Stimulated activated CD8-positive, alpha-beta memory T cell treated with anti-CD3 and anti-CD28 coated beads, Interleukin-7, amount 100 ng/mL, for 24 hours (primary cell): ENCODE results near the gene MET.
"Not testable (repeated sequence)": the region's sequence is repeated elsewhere in the genome, so short reads cannot be mapped to it uniquely, and the experiment has no call there.

Source experiments
- DNase-seq: peaks from one replicate; pipeline ENCODE4 v3.0.0-alpha.2; 2020; ENCODE audit warnings: low read depth

Gene MET

GRCh38 chr7:116810267-116811116 lies 138.5 kb downstream of the MET start:
- no peak for DNase-seq

- DNase-seq = no peak
These were observed 139.8 kb downstream of the MET start for GRCh38 chr7:116811768-116812167.

- no peak for DNase-seq
These were observed 140.9 kb downstream of the MET start for GRCh38 chr7:116812860-116813259.

GRCh38 chr7:116813371-116813770 lies 141.4 kb downstream of the MET start:
- not testable (repeated sequence) for DNase-seq

GRCh38 chr7:116815041-116815440 lies 143.0 kb downstream of the MET start:
- DNase-seq = no peak

GRCh38 chr7:116820149-116820548 lies 148.2 kb downstream of the MET start:
- no peak for DNase-seq

- not testable (repeated sequence) for DNase-seq
These were observed 149.7 kb downstream of the MET start for GRCh38 chr7:116821647-116822046.

GRCh38 chr7:116824449-116824848 lies 152.5 kb downstream of the MET start:
- no peak for DNase-seq

GRCh38 chr7:116828281-116828680 lies 156.3 kb downstream of the MET start:
- no peak for DNase-seq

GRCh38 chr7:116829041-116829440 lies 157.0 kb downstream of the MET start:
- DNase-seq = no peak

GRCh38 chr7:116829493-116829892 lies 157.5 kb downstream of the MET start:
- DNase-seq = no peak

- DNase-seq = no peak
These were observed 160.7 kb downstream of the MET start for GRCh38 chr7:116832692-116833091.

- no peak for DNase-seq
These were observed 163.0 kb downstream of the MET start for GRCh38 chr7:116834815-116835504.

- DNase-seq = no peak
These were observed 164.1 kb downstream of the MET start for GRCh38 chr7:116836048-116836447.

GRCh38 chr7:116836911-116837310 lies 164.9 kb downstream of the MET start:
- DNase-seq = no peak

- no peak for DNase-seq
These were observed 165.6 kb downstream of the MET start for GRCh38 chr7:116837586-116837985.

GRCh38 chr7:116840256-116840655 lies 168.3 kb downstream of the MET start:
- no peak for DNase-seq

GRCh38 chr7:116842371-116842770 lies 170.4 kb downstream of the MET start:
- DNase-seq = no peak

- no peak for DNase-seq
These were observed 171.4 kb downstream of the MET start for GRCh38 chr7:116843378-116843777.
